Neural crest cell (in vitro differentiated cells): ENCODE results near the gene THBS2. TPM values are rescaled to one million over a fixed set of nuclear protein-coding genes. Genes with fewer than 3 reads are reported as not detected.

Source experiments
- DNase-seq: peaks from one replicate; pipeline ENCODE4 v3.0.0; 2021; ENCODE audit warnings: low read depth, mixed read lengths, low spot score
- H3K27ac Mint-ChIP-seq: one replicate; pipeline ENCODE4 v1.8.0; 2021; ENCODE audit warnings: mild to moderate bottlenecking, mixed read lengths; ENCODE audit not compliant: unreplicated experiment
- H3K27me3 Mint-ChIP-seq: 2 replicates; pipeline ENCODE4 v1.8.0; 2021; ENCODE audit warnings: low read depth, mild to moderate bottlenecking, mixed read lengths
- H3K36me3 Mint-ChIP-seq: 2 replicates; pipeline ENCODE4 v1.8.0; 2021; ENCODE audit warnings: low read depth, mild to moderate bottlenecking, mixed read lengths
- H3K4me1 Mint-ChIP-seq: 2 replicates; pipeline ENCODE4 v1.8.0; 2021; ENCODE audit warnings: mixed read lengths
- H3K4me3 Mint-ChIP-seq: one replicate; pipeline ENCODE4 v1.8.0; 2021; ENCODE audit warnings: mild to moderate bottlenecking, mixed read lengths
- H3K9me3 Mint-ChIP-seq: 2 replicates; pipeline ENCODE4 v1.8.0; 2021; ENCODE audit warnings: mixed read lengths
- total RNA-seq: library from RNA; stranded (reverse); gene quantifications from 2 replicates; pipeline ENCODE4 v1.2.1, GENCODE V29; 2021
- TF ChIP-seq, protein P1 (sequence below): fragments of 200-600 bp; sonication (generic); conservative IDR thresholded peaks from 2 replicates; pipeline ENCODE4 v1.5.0; 2021; ENCODE audit warnings: antibody characterized with exemption, mild to moderate bottlenecking

The THBS2 gene
- total RNA-seq, 1 donor from 2014 or later = 1.3 TPM

DNA sequence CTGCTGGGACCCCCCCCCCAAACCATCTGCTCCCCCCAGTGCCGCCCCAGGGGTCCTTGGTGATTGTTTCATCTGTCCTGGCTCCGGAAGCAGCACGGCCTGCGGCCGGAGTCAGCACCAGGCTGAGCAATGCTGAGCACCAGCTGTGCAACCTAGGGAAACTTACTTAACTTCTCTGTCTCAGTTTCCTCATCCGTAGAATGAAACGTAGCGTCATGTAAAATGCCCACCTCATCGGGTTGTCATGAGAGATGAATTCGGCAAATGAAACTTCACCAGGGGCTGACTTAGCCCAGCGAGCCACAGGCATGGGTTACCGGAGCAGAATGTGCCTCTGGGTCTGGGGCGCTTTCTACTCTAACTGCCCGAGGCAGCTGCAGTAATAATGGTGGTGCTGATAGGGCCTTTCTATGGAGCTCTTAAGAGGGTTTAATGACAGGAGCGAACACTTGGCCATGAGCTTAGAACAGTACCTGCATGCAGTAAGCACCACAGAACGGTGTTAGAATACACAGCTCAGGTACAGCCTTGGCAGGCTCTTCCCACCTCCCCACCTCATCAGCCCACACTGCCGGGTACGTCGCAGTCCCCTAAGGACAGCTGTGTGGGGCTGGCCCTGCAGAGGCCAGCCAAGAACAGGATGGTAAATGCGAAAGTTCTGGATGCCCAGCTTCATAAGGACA lies 1.7 kb downstream of the THBS2 start:
- no peaks in the 10 kb centered on the region for H3K36me3 Mint-ChIP-seq
- TF ChIP-seq, protein P1, sequence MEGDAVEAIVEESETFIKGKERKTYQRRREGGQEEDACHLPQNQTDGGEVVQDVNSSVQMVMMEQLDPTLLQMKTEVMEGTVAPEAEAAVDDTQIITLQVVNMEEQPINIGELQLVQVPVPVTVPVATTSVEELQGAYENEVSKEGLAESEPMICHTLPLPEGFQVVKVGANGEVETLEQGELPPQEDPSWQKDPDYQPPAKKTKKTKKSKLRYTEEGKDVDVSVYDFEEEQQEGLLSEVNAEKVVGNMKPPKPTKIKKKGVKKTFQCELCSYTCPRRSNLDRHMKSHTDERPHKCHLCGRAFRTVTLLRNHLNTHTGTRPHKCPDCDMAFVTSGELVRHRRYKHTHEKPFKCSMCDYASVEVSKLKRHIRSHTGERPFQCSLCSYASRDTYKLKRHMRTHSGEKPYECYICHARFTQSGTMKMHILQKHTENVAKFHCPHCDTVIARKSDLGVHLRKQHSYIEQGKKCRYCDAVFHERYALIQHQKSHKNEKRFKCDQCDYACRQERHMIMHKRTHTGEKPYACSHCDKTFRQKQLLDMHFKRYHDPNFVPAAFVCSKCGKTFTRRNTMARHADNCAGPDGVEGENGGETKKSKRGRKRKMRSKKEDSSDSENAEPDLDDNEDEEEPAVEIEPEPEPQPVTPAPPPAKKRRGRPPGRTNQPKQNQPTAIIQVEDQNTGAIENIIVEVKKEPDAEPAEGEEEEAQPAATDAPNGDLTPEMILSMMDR = no peak
- no peak overlapping the region for H3K27ac Mint-ChIP-seq
- H3K4me1 Mint-ChIP-seq = peaks cover 24% of the 10 kb centered on the region
- DNase-seq = no peak
- peaks cover 71% of the 10 kb centered on the region for H3K27me3 Mint-ChIP-seq
- no peak overlapping the region for H3K4me3 Mint-ChIP-seq
- H3K9me3 Mint-ChIP-seq = peaks cover 8% of the 10 kb centered on the region

DNA sequence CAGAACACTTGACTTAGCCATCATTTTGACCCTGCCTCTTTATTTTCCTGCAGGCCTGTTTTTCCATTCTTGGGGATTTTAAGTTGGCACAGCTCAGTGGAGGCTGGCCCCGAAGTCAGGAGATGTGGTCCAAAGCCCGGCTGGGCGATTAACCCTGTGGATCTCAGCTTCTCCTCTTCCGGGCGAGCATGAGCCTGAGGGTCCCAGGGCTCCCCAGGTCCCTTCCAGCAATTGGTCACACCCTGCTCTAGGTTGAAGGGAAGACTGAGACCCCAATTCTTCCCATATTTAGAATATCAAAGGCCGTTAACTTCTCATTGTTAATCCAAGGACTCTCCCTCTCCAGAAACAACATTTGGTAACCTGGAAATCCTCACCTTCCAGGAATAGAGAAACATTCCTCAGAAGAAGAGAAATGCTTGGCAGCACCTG lies 2.3 kb downstream of the THBS2 start:
- peaks cover 65% of the 10 kb centered on the region for H3K27me3 Mint-ChIP-seq
- peaks cover 8% of the 10 kb centered on the region for H3K9me3 Mint-ChIP-seq
- H3K27ac Mint-ChIP-seq = no peak overlapping the region
- TF ChIP-seq, protein P1 = no peak
- no peaks in the 10 kb centered on the region for H3K36me3 Mint-ChIP-seq
- no peak overlapping the region for H3K4me3 Mint-ChIP-seq
- no peak for DNase-seq
- H3K4me1 Mint-ChIP-seq = peaks cover 24% of the 10 kb centered on the region

DNA sequence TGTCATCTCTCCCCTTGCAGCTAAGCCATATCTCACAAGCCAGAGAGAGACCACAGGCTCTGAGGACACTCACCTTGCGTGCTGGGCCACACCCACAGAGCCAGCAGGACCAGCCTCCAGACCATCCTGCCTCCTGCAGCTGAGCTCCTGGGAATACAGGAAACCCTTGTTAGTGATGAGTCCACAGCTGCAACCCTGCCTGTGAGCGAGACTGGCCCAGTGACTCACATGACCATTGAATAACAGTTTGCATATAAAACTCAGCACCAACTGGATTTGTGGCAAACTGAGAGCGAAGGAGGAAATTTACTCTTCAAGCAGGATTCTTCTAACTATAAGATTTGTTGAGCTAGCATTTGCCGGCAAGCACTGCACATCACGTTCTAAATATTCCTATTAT lies 3.0 kb downstream of the THBS2 start:
- H3K4me3 Mint-ChIP-seq = no peak overlapping the region
- H3K27me3 Mint-ChIP-seq = peaks cover 57% of the 10 kb centered on the region
- H3K36me3 Mint-ChIP-seq = no peaks in the 10 kb centered on the region
- H3K27ac Mint-ChIP-seq = no peak overlapping the region
- TF ChIP-seq, protein P1 = no peak
- peaks cover 8% of the 10 kb centered on the region for H3K9me3 Mint-ChIP-seq
- H3K4me1 Mint-ChIP-seq = peaks cover 24% of the 10 kb centered on the region
- no peak for DNase-seq

DNA sequence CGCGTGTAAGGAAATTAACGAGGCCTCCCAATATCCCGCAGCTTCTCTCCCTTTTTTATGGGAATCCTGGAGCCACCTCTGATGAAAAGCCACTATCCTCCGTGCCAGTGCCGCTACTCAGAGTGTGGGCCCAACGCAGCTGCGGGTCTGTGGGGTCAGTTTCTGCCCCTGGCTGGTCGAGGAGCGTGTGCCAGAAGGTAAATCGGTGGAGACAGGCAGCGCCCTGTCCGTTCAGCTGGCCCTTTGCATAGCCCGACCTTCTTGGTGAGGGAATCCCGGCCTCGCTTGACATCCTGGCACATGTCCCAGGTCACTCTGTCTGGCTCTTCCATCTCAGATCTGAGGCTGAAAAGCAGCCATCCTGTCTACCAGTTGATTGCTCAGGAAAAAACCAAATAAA lies 4.6 kb downstream of the THBS2 start:
- peaks cover 24% of the 10 kb centered on the region for H3K4me1 Mint-ChIP-seq
- TF ChIP-seq, protein P1 = no peak
- peaks cover 8% of the 10 kb centered on the region for H3K9me3 Mint-ChIP-seq
- no peak for DNase-seq
- peaks cover 44% of the 10 kb centered on the region for H3K27me3 Mint-ChIP-seq
- H3K36me3 Mint-ChIP-seq = no peaks in the 10 kb centered on the region
- H3K4me3 Mint-ChIP-seq = no peak overlapping the region
- H3K27ac Mint-ChIP-seq = no peak overlapping the region

DNA sequence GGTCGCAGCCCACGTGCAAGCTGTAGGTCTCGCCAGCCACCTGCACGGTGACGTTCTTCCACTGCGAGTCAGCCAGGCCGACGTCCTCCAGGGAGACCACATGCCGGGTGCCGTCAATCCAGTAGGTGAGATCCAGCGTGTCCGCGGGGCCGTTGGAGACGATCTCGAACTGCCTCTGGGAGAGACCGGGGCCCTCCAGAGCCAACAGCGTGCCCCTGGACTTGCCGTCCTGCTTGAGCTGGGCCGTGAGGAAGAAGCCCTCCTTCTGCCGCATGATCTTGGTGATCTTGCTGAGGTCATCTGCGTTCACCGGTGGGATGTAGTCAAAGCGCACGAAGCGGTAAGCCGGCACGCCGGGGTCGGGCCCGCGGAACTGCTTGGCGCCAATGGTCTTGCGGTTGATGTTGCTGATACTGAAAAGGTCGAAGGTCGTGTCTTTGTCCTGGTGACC lies 5.1 kb downstream of the THBS2 start:
- H3K27ac Mint-ChIP-seq = no peak overlapping the region
- H3K9me3 Mint-ChIP-seq = peaks cover 8% of the 10 kb centered on the region
- DNase-seq = no peak
- H3K4me3 Mint-ChIP-seq = no peak overlapping the region
- H3K4me1 Mint-ChIP-seq = peaks cover 19% of the 10 kb centered on the region
- H3K27me3 Mint-ChIP-seq = peaks cover 39% of the 10 kb centered on the region
- H3K36me3 Mint-ChIP-seq = no peaks in the 10 kb centered on the region
- TF ChIP-seq, protein P1 = no peak
